HUES6 (cell line): ENCODE measurements around the gene RCOR1.

Experiments
- H3K27ac ChIP-seq: 2 replicates; pipeline ENCODE4 v1.7.0; 2013; ENCODE audit warnings: low read depth, mild to moderate bottlenecking, low read length, inconsistent platforms
- H3K27me3 ChIP-seq: 2 replicates; pipeline ENCODE4 v1.6.1; 2013; ENCODE audit warnings: low read length; ENCODE audit not compliant: control insufficient read depth, insufficient read depth
- H3K36me3 ChIP-seq: 2 replicates; pipeline ENCODE4 v1.6.1; 2013; ENCODE audit warnings: low read length; ENCODE audit not compliant: control insufficient read depth, insufficient read depth
- H3K4me1 ChIP-seq: 2 replicates; pipeline ENCODE4 v1.6.1; 2013; ENCODE audit warnings: low read length; ENCODE audit not compliant: control insufficient read depth, insufficient read depth
- H3K4me3 ChIP-seq: 2 replicates; pipeline ENCODE4 v1.5.1; 2013; ENCODE audit warnings: low read depth, low read length
- H3K9ac ChIP-seq: one replicate; pipeline ENCODE4 v1.6.1; 2013; ENCODE audit warnings: mild to moderate bottlenecking, low read length
- H3K9me3 ChIP-seq: 2 replicates; pipeline ENCODE4 v1.6.1; 2013; ENCODE audit warnings: low read depth, low read length; ENCODE audit not compliant: control insufficient read depth, insufficient read depth

Gene RCOR1

DNA sequence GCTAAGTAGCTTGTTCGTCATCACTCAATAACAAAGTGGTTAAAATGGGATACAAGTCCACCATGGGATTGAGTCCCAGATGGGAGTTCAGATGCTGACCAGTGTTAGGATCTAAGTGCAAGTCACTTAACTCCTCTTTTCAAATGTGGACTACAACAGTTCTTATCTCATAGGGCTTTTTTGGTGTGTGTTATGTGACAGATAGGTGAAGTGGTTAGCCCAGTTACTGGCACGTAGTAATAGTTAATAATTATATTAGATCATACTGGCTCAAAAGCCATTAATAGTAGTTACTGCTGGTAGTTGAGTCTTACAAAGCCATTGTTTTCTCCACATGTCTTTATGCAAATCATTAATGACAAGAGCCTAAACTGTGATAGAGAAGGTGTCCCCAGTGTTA is 73.2 kb downstream of the RCOR1 start:
- Histone ChIP-seq H3K36me3 (no peaks in the 10 kb centered on the region), H3K9ac (no peak overlapping the region), H3K9me3 (no peaks in the 10 kb centered on the region), H3K4me1 (peaks cover 29% of the 10 kb centered on the region), H3K27ac (no peak overlapping the region), H3K27me3 (no peaks in the 10 kb centered on the region), H3K4me3 (no peak overlapping the region)

DNA sequence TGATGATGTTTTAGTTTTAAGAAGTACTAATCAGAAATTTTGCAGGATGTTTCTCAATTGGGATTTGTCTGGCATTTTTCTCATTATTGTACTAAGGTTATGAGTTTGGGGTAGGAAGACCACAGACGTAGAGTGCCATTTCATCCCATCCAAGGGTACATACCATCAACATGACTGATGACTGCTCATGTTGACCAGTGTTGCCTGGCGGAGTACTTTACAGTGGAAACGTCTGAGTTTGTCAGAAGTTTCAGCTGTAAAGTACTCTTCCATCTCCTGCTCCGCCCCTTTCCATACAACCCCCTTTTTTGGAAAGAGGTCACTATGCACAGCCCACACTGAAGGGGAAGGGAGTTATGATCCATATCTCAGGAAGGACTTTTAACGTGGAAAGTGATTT is 74.2 kb downstream of the RCOR1 start:
- no peak overlapping the region for H3K27ac ChIP-seq
- peaks cover 3% of the 10 kb centered on the region; the same call in 1 of the 2 replicates for H3K9me3 ChIP-seq
- H3K27me3 ChIP-seq: no peaks in the 10 kb centered on the region
- no peaks in the 10 kb centered on the region; the same call in 1 of the 2 replicates for H3K36me3 ChIP-seq
- peaks cover 29% of the 10 kb centered on the region for H3K4me1 ChIP-seq
- no peak overlapping the region for H3K4me3 ChIP-seq
- H3K9ac ChIP-seq: no peak overlapping the region

DNA sequence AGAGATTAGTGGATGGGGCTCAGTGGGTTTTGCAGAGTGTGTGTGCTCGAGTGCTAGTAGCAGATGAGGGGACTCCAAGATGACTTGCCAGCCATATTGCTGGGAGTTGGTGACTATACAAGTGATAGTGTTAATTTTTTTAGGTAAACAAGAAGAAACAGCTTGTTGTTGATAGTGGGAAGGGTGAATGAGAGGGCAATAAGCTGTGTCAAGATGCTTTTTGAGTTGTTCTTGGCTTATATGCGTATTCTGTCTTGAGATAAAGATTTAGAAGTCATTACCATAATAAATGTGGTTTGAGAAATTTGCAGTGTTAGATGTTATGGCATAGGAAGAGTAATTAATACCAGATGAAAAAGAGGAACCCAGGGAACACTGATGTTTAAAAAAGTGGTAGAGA is 75.3 kb downstream of the RCOR1 start:
- no peaks in the 10 kb centered on the region; the same call in 1 of the 2 replicates for H3K36me3 ChIP-seq
- H3K4me3 ChIP-seq: no peak overlapping the region
- H3K4me1 ChIP-seq: peaks cover 22% of the 10 kb centered on the region
- peaks cover 3% of the 10 kb centered on the region; the same call in 1 of the 2 replicates for H3K9me3 ChIP-seq
- no peak overlapping the region for H3K9ac ChIP-seq
- no peak overlapping the region for H3K27ac ChIP-seq
- no peaks in the 10 kb centered on the region for H3K27me3 ChIP-seq

DNA sequence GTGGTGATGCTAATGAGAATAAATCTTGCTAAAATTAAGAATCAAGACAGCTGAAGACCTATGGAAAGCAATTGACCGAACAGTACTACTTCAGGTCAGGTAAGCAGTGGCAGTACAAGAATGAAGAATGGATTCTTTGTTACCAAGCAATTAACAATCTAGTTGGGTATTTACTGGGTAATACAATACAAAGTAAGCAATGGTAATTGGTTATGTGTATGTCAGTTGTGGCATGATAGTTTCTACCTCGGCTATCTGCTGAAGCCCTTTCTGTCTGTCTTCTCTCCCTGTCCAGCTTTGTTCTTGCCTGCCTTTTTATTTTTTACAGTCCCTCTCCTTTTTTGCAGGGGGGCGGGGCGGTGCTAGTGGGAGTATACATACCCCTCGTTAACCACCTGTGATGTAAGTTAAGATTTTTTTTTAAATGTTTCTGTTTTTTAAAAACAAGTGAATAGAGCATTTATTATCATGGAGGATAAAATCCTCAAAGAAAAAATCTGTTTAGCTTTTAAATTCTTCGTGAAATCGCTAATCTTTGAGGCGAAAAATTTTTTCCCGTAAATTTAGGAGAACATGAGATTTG is 75.9 kb downstream of the RCOR1 start:
- Histone ChIP-seq H3K4me3 (no peak overlapping the region), H3K9me3 (peaks cover 3% of the 10 kb centered on the region; the same call in 1 of the 2 replicates), H3K27me3 (no peaks in the 10 kb centered on the region), H3K27ac (no peak overlapping the region), H3K36me3 (no peaks in the 10 kb centered on the region; the same call in 1 of the 2 replicates), H3K4me1 (peaks cover 16% of the 10 kb centered on the region), H3K9ac (no peak overlapping the region)

DNA sequence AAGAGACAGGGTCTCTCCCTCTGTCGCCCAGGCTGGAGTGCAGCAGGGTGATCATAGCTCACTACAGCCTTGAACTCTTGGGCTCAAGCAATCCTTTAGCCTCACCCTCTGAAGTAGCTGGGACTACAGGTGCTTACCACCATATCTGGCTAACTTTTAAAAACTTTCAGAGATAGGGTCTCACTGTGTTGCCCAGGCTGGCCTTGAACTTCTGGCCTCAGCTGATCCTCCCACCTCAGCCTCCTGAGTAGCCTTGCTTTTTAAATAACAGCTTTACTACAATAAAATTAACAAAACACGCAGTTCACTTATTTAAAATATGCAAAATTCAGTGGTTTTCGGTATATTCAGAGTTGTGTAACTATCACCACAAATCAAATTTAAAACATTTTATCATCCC is 79.0 kb downstream of the RCOR1 start:
- Histone ChIP-seq H3K27ac (no peak overlapping the region), H3K36me3 (peaks cover 8% of the 10 kb centered on the region), H3K9me3 (peaks cover 11% of the 10 kb centered on the region), H3K27me3 (no peaks in the 10 kb centered on the region), H3K4me3 (no peak overlapping the region), H3K9ac (no peak overlapping the region), H3K4me1 (peaks cover 10% of the 10 kb centered on the region)

DNA sequence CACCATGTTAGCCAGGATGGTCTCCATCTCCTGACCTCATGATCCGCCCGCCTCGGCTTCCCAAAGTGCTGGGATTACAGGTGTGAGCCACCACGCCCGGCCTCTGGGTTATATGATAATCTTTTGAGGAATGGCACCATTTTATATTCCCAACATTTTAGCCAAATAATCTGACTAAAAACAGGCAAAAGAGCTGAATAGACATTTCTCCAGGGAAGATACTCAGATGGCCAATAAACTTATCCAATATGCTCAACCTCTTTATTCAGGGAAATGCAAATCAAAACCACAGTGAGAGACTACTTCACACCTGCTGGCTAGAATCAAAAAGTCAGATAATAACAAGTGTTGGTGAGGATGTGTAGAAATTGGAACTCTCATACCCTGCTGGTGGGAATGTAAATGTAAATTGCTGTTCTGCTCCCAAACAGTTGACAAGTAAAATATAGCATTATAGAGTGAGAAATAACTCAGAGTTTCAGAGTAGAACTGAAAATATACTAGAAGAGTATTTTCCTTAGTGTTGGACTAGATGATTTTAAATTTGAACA is 80.0 kb downstream of the RCOR1 start:
- Histone ChIP-seq H3K27ac (no peak overlapping the region), H3K9me3 (peaks cover 11% of the 10 kb centered on the region), H3K9ac (no peak overlapping the region), H3K36me3 (peaks cover 8% of the 10 kb centered on the region), H3K27me3 (no peaks in the 10 kb centered on the region), H3K4me1 (peaks cover 9% of the 10 kb centered on the region), H3K4me3 (no peak overlapping the region)

DNA sequence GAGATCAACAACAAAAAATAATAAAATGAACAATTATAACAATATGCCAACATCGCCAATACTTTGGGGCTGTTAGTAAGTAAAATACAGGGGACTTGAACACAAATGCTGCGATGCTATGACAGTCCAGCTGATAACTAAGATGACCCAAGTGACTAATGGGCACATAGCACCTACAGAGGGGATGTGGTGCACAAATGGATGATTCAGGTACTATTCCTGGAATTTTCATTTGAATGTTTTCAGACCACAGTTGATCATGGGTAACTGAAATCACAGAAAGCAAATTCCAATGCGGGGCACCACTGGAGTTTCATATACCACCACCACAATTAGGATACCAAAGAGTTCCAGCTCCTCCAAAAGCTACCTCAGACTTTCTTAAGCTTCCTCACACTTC is 82.9 kb downstream of the RCOR1 start:
- no peak overlapping the region for H3K27ac ChIP-seq
- peaks cover 8% of the 10 kb centered on the region for H3K36me3 ChIP-seq
- no peaks in the 10 kb centered on the region for H3K4me1 ChIP-seq
- H3K9me3 ChIP-seq: peaks cover 19% of the 10 kb centered on the region
- no peak overlapping the region for H3K9ac ChIP-seq
- H3K27me3 ChIP-seq: no peaks in the 10 kb centered on the region
- H3K4me3 ChIP-seq: no peak overlapping the region

DNA sequence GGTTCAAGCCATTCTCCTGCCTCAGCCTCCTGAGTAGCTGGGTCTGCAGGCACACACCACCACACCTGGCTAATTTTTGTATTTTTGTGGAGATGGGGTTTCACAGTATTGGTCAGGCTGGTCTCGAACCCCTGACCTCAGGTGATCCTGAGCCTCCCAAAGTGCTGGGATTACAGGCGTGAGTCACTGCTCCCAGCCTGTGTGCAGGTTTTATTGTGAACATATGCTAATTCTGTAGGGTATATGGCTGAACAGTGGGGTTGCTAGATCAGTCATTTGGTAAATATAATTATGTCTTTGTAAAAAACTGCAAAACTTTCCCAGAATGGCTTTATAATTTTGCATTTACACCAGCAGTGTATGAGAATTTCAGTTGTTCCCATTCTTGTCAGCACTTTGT is 85.9 kb downstream of the RCOR1 start:
- no peaks in the 10 kb centered on the region for H3K27me3 ChIP-seq
- H3K4me1 ChIP-seq: peaks cover 19% of the 10 kb centered on the region

DNA sequence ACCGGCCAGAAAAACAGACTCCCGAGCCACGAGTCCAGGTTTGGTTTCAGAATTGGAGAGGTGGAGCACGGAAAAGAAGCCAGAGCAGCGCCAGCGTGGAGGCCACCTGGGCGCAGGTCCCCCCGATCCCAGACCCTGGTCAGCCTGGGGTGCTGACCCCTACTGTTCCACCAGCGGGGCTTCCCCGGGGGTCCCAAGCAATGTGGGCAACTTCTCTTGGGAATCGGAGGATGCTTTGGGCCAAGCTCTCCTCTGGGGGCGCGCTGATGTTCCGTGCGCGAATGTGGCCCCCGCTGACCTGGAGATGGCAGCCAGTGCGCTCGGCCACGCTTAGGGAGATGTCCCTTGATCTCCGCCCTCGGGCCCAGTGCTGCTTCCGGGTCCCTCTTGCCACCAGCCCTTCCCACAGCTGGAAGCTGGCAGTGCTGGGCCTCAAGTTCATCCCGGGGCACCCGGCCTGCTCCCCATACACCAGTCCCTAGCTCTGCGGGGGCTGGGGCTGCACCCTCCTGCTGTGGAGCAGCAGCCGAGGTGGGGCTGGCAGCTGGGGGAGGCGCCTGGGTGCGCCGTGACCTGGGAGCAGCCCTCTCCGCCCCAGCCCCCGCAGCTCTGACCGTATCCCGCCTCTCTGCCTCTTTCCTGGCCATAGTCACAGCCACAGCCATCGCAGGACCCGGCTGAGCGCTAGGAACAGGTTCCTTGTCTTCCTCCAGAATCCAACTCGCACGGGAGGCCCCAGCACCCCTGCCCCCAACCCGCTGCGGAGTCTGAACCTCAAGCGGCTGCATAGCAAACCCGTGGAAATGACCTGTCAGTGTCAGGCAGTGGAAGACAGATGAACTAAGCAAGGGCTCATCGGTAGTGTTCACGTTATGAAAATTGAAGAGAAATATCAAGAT is 91.2 kb downstream of the RCOR1 start:
- no peaks in the 10 kb centered on the region for H3K27me3 ChIP-seq
- peaks cover under 1% of the 10 kb centered on the region; the same call in 1 of the 2 replicates for H3K9me3 ChIP-seq
- peaks cover 27% of the 10 kb centered on the region for H3K4me1 ChIP-seq
- peaks cover 13% of the 10 kb centered on the region for H3K36me3 ChIP-seq
- H3K9ac ChIP-seq: no peak overlapping the region
- H3K4me3 ChIP-seq: no peak overlapping the region
- peak overlapping the region; percentile 49; the same call in 1 of the 2 replicates for H3K27ac ChIP-seq

More for the DNA sequence above, 85.9 kb downstream of the RCOR1 start:
- Histone ChIP-seq H3K36me3 (peaks cover 14% of the 10 kb centered on the region), H3K9ac (no peak overlapping the region), H3K4me3 (no peak overlapping the region), H3K27ac (no peak overlapping the region), H3K9me3 (peaks cover 16% of the 10 kb centered on the region)

DNA sequence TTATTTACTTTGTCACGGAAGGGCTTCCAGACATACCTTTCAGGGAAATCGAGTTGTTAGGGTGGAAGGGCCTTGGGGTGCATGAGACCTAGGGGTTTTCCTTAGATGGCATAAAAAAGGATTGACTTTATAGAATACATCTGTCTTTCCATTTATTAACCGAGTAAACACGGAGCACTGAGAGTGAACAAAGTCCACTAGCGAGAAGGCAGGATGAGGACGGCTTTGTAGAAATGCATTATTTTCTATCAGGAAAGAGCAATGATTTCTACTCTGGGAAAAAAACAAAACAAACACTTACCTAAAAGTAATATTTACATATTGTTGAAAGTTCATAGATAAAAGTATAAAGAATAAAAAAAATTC is 91.8 kb downstream of the RCOR1 start:
- H3K9ac ChIP-seq: no peak overlapping the region
- H3K4me3 ChIP-seq: no peak overlapping the region
- no peaks in the 10 kb centered on the region; the same call in 1 of the 2 replicates for H3K9me3 ChIP-seq
- no peaks in the 10 kb centered on the region for H3K27me3 ChIP-seq
- H3K36me3 ChIP-seq: peaks cover 13% of the 10 kb centered on the region
- H3K4me1 ChIP-seq: peaks cover 27% of the 10 kb centered on the region
- 0 out of 2 replicates have a peak overlapping the region, but pooled peaks have one; percentile 49 for H3K27ac ChIP-seq
